Measurements from ENCODE around the gene PIK3R2.
A peak's percentile ranks its signal among the peaks of the same experiment; 100 is the strongest.

Gene PIK3R2

GRCh38 chr19:18164072-18164471 lies 11.1 kb downstream of the PIK3R2 start:
- H3K9me3 ChIP-seq, result no peaks in the 10 kb centered on the region
- H3K36me3 ChIP-seq, result peaks cover 58% of the 10 kb centered on the region
- H3K4me3 ChIP-seq (ENCODE audit: low read depth, low read length), result no peak overlapping the region
- peaks cover 3% of the 10 kb centered on the region; the same call in 1 of the 2 replicates for H3K4me1 ChIP-seq
- H3K27me3 ChIP-seq, result no peaks in the 10 kb centered on the region
- no peak for DNase-seq
- no peak for TF ChIP-seq CTCF (IDR thresholded peaks at IDR 0.05; ENCODE audit: low read depth, low read length)

- no peaks in the 10 kb centered on the region for H3K27me3 ChIP-seq
- H3K36me3 ChIP-seq, result peaks cover 46% of the 10 kb centered on the region
- no peak for TF ChIP-seq CTCF (IDR thresholded peaks at IDR 0.05; ENCODE audit: low read depth, low read length)
These were observed 13.0 kb downstream of the PIK3R2 start for GRCh38 chr19:18165794-18166544.

GRCh38 chr19:18167011-18167410 lies 14.0 kb downstream of the PIK3R2 start:
- Histone ChIP-seq H3K9me3 (no peaks in the 10 kb centered on the region), H3K4me1 (no peaks in the 10 kb centered on the region), H3K36me3 (peaks cover 41% of the 10 kb centered on the region), H3K27me3 (no peaks in the 10 kb centered on the region), H3K4me3 (ENCODE audit: low read depth, low read length) (no peak overlapping the region)
- no peak for TF ChIP-seq CTCF (IDR thresholded peaks at IDR 0.05; ENCODE audit: low read depth, low read length)
- no peak for DNase-seq

More at GRCh38 chr19:18165794-18166544, 13.0 kb downstream of the PIK3R2 start:
- DNase-seq, result no peak
- Histone ChIP-seq H3K4me3 (ENCODE audit: low read depth, low read length) (no peak overlapping the region), H3K9me3 (no peaks in the 10 kb centered on the region), H3K4me1 (peaks cover 3% of the 10 kb centered on the region; the same call in 1 of the 2 replicates)

- TF ChIP-seq CTCF (IDR thresholded peaks at IDR 0.05; ENCODE audit: low read depth, low read length), result peak; percentile 85
- Histone ChIP-seq H3K4me1 (no peaks in the 10 kb centered on the region), H3K36me3 (peaks cover 33% of the 10 kb centered on the region), H3K27me3 (no peaks in the 10 kb centered on the region), H3K4me3 (ENCODE audit: low read depth, low read length) (no peak overlapping the region), H3K9me3 (no peaks in the 10 kb centered on the region)
- DNase-seq, result peak; percentile 68
These were observed 15.1 kb downstream of the PIK3R2 start for GRCh38 chr19:18167975-18168645.

- no peak for TF ChIP-seq CTCF (IDR thresholded peaks at IDR 0.05; ENCODE audit: low read depth, low read length)
- H3K4me3 ChIP-seq (ENCODE audit: low read depth, low read length), result no peak overlapping the region
- DNase-seq, result no peak
- H3K4me1 ChIP-seq, result peaks cover 4% of the 10 kb centered on the region
- peaks cover 26% of the 10 kb centered on the region for H3K36me3 ChIP-seq
- H3K9me3 ChIP-seq, result no peaks in the 10 kb centered on the region
- no peaks in the 10 kb centered on the region for H3K27me3 ChIP-seq
These were observed 15.9 kb downstream of the PIK3R2 start for GRCh38 chr19:18168673-18169381.

Measured in BE2C (cell line).